GM12878 (cell line): ENCODE results near the gene PPP2R1B. TPM values are rescaled to one million over a fixed set of nuclear protein-coding genes. Genes with fewer than 3 reads are reported as not detected.
"Not testable (repeated sequence)": the region's sequence is repeated elsewhere in the genome, so short reads cannot be mapped to it uniquely, and the experiment has no call there.

Source experiments
- ATAC-seq: fragments of 200-7000 bp; cut with Tn5 transposase; 3 replicates; pipeline ENCODE4 v1.9.1; 2020; ENCODE audit warnings: mild to moderate bottlenecking, moderate library complexity
- BruUV-seq: library from RNA; stranded (reverse); fragments of 400-500 nt; replicated peaks from 2 replicates; lab custom pipeline; 2021; lab: Mats Ljungman, UMichigan
- CTCF ChIA-PET: fragments of 300-600 bp; sonication (Branson Sonifier 250); formaldehyde crosslinking; extraction: SDS; loops from one replicate; lab custom pipeline; 2021; ENCODE audit warnings: inconsistent platforms; lab: Yijun Ruan, JAX
- POLR2A ChIA-PET: fragments of 350-600 bp; formaldehyde crosslinking; extraction: SDS; loops from one replicate; lab custom pipeline; 2021; ENCODE audit warnings: inconsistent platforms; lab: Charles Lee
- RAD21 ChIA-PET: fragments of 300-600 bp; sonication (Branson Sonifier 250); formaldehyde crosslinking; loops from one replicate; lab custom pipeline; 2023; ENCODE audit warnings: antibody characterized with exemption; ENCODE audit not compliant: unreplicated experiment; lab: Charles Lee
- SMC1A ChIA-PET: fragments of 300-600 bp; sonication (Branson Sonifier 250); formaldehyde crosslinking; loops from one replicate; lab custom pipeline; 2023; ENCODE audit not compliant: unreplicated experiment, uncharacterized antibody; lab: Charles Lee
- DNase-seq: peaks from one replicate; pipeline ENCODE4 v3.0.0-alpha.2; 2011; ENCODE audit warnings: low read depth, low spot score
- FAIRE-seq: peaks from 3 replicates; lab custom pipeline; 2011; peaks lifted over from hg19 to GRCh38; lab: Jason Lieb, UNC
- H2AFZ ChIP-seq: 2 replicates; pipeline ENCODE4 v1.6.0; 2011; ENCODE audit warnings: low read depth, low read length, control low read depth; ENCODE audit not compliant: control insufficient read depth
- H3K27ac ChIP-seq: 2 replicates; pipeline ENCODE4 v1.5.1; 2011; ENCODE audit warnings: control low read depth; ENCODE audit not compliant: control insufficient read depth, insufficient read depth
- H3K27me3 ChIP-seq, 2 experiments: replicated peaks in 1 of 2; 2 replicates each; pipeline versions ENCODE4 v1.6.0 to v1.6.1; 2011; ENCODE audit warnings: low read length in 1 of 2; ENCODE audit not compliant: control insufficient read depth in 2 of 2, insufficient read depth in 2 of 2
- H3K36me3 ChIP-seq, 2 experiments: 2 replicates each; pipeline ENCODE4 v1.5.1; 2011; ENCODE audit warnings: low read length in 1 of 2; ENCODE audit not compliant: control insufficient read depth in 2 of 2, insufficient read depth in 2 of 2
- H3K4me1 ChIP-seq: 2 replicates; pipeline ENCODE4 v1.6.1; 2011; ENCODE audit warnings: mild to moderate bottlenecking, low read length, moderate library complexity, mixed read lengths; ENCODE audit not compliant: control insufficient read depth, insufficient read depth
- H3K4me2 ChIP-seq: 2 replicates; pipeline ENCODE4 v1.6.0; 2011; ENCODE audit warnings: control low read depth; ENCODE audit not compliant: control insufficient read depth, insufficient read depth
- H3K4me3 ChIP-seq: fragments of 200-600 bp; sonication (generic); 2 replicates; pipeline ENCODE4 v1.5.1; 2016
- H3K79me2 ChIP-seq: 2 replicates; pipeline ENCODE4 v1.6.0; 2011; ENCODE audit warnings: low read length; ENCODE audit not compliant: control insufficient read depth, insufficient read depth
- H3K9ac ChIP-seq: 2 replicates; pipeline ENCODE4 v1.8.0; 2011; ENCODE audit warnings: low read length, control low read depth, mixed read lengths; ENCODE audit not compliant: control insufficient read depth, insufficient read depth
- H3K9me3 ChIP-seq: replicated peaks from 3 replicates; pipeline ENCODE4 v1.5.1; 2011; ENCODE audit warnings: mild to moderate bottlenecking, low read length; ENCODE audit not compliant: control insufficient read depth, insufficient read depth
- H4K20me1 ChIP-seq: 2 replicates; pipeline ENCODE4 v1.6.0; 2011; ENCODE audit not compliant: control insufficient read depth, insufficient read depth
- HDAC2 ChIP-seq: fragments of 200-600 bp; sonication (generic); IDR thresholded peaks from 2 replicates; pipeline ENCODE4 v1.6.1; 2017
- LARP7 ChIP-seq: fragments of 450-650 bp; IDR thresholded peaks from 2 replicates; pipeline ENCODE4 v1.6.1; 2017; ENCODE audit warnings: mild to moderate bottlenecking
- NBN ChIP-seq: fragments of 450-650 bp; IDR thresholded peaks from 2 replicates; pipeline ENCODE4 v1.6.1; 2016
- NR2C2 ChIP-seq: IDR thresholded peaks from 2 replicates; pipeline ENCODE4 v1.6.1; 2011; ENCODE audit warnings: borderline replicate concordance, low read depth; ENCODE audit not compliant: control insufficient read depth, insufficient read length
- TCF3 ChIP-seq: IDR thresholded peaks from 2 replicates; pipeline ENCODE4 v1.6.1; 2012; ENCODE audit warnings: low read depth, mild to moderate bottlenecking, low read length, borderline replicate concordance; ENCODE audit not compliant: insufficient read depth
- WGBS: methylation state at CpG from one replicate; pipeline ENCODE4 v1.1.6; 2016; ENCODE audit warnings: low lambda C conversion rate; ENCODE audit not compliant: insufficient replicate concordance, insufficient coverage; ENCODE audit errors: missing lambda C conversion rate; 5-methylcytosine and 5-hydroxymethylcytosine counted together
- in situ Hi-C: fragments of 300-500 bp; cut with MboI; formaldehyde crosslinking; loops from 9 replicates; pipeline ENCODE4 v1.14.3; 2018; ENCODE audit warnings: mixed read lengths
- intact Hi-C: fragments of 100-400 bp; cut with micrococcal nuclease; formaldehyde crosslinking; loops from one replicate; pipeline ENCODE4 v1.14.2; 2022; ENCODE audit not compliant: unreplicated experiment
- polyA plus RNA-seq, 11 experiments: library from polyadenylated mRNA; depleted of rRNA in 4 of 11; unstranded in 6 of 11; stranded (reverse) in 5 of 11; fragments of >200 nt; fragmentation: Nextera tagmentation in 4 of 11; fragmentation: Illumina TruSeq in 1 of 11; extraction: Ambion mirVana in 4 of 11; extraction: Trizol in 1 of 11; gene quantifications; 1 replicate in 1 of 11; 2 replicates in 10 of 11; pipeline versions ENCODE4 v1.2.1 to v1.2.3, GENCODE V29; 2011 to 2016; ENCODE audit warnings: inconsistent platforms in 2 of 11, missing spikeins in 2 of 11, low read depth in 1 of 11
- total RNA-seq, 4 experiments: library from RNA; depleted of rRNA in 3 of 4; stranded (reverse); fragments of >200 nt in 3 of 4; fragmentation: Illumina TruSeq in 1 of 4; extraction: Trizol in 1 of 4; gene quantifications; 2 replicates each; pipeline versions ENCODE4 v1.2.1 to v1.2.3, GENCODE V29; 2013 to 2021
- TF ChIP-seq, protein P1 (sequence below): IDR thresholded peaks from 2 replicates; pipeline ENCODE4 v1.6.1; 2011; ENCODE audit warnings: mild to moderate bottlenecking, low read depth, low read length, moderate library complexity; ENCODE audit not compliant: insufficient replicate concordance

Gene PPP2R1B
- total and polyA plus RNA-seq, 10 of the 15 experiments (the other 5 are each of a cell fraction or from before 2014, with no cell fraction given), result 26.6 to 68.2 (median 35.7) TPM

DNA sequence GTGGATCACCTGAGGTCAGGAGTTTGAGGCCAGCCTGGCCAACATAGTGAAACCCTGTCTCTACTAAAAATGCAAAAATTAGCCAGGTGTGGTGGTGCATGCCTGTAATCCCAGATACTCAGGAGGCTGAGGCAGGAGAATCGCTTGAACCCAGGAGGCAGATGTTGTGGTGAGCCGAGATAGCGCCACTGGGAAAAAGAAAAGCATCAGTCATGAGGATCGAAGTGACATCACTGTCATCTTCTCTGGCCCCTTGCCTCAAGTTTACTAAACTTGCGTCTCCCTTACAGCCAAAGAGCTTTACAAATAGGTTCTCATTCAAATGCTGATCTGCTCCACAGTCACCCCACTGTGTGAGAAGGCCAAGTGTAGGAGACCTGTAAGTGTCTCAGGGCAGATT lies 5.0 kb upstream of the PPP2R1B start:
- H3K4me1 ChIP-seq, H3K4me2 ChIP-seq, POLR2A ChIA-PET, RAD21 ChIA-PET, in situ Hi-C loops, H3K36me3 ChIP-seq, H3K9me3 ChIP-seq, H3K27me3 ChIP-seq, H4K20me1 ChIP-seq, H3K9ac ChIP-seq, ATAC-seq, FAIRE-seq, H2AFZ ChIP-seq, H3K4me3 ChIP-seq, DNase-seq, BruUV-seq, H3K79me2 ChIP-seq, H3K27ac ChIP-seq: not testable (repeated sequence)
- ChIA-PET SMC1A (interaction anchor here (0.8 to 1.5 kb wide), 2 partner anchors 170 to 184 kb away, joined by 3 read pairs; no protein-coding TSS in a partner anchor), CTCF (interaction anchor here (1.7 to 1.9 kb wide), 2 partner anchors 130 to 184 kb away, joined by 6 read pairs; no protein-coding TSS in a partner anchor)
- intact Hi-C loops, result loop anchor here (10.0 kb wide), 2 partner anchors 316 to 1486 kb away; no protein-coding TSS in a partner anchor
- 99% methylated on average over 5 of the region's 5 CpGs for WGBS

GRCh38 chr11:111770581-111771134 lies 4.5 kb upstream of the PPP2R1B start:
- Histone ChIP-seq H3K27ac (no peak overlapping the region), H3K4me3 (no peak overlapping the region), H3K9ac (no peak overlapping the region), H4K20me1 (no peaks in the 10 kb centered on the region), H3K27me3 (no peaks in the 10 kb centered on the region), H3K4me1 (no peaks in the 10 kb centered on the region; the same call in 1 of the 2 replicates), H3K79me2 (peaks cover 5% of the 10 kb centered on the region), H3K9me3 (no peaks in the 10 kb centered on the region), H3K36me3 (no peaks in the 10 kb centered on the region), H2AFZ (no peak overlapping the region), H3K4me2 (no peak overlapping the region)
- POLR2A ChIA-PET, result no interaction called here
- in situ Hi-C loops (no loop called here), intact Hi-C loops (loop anchor here (10.0 kb wide), 2 partner anchors 316 to 1486 kb away; no protein-coding TSS in a partner anchor)
- no TSS peak for BruUV-seq
- CTCF ChIA-PET, result interaction anchor here (1.9 to 13.4 kb wide), 2 partner anchors 130 to 167 kb away, joined by 6 to 174 read pairs; partner anchors contain the start of gene SIK2
- 81% methylated on average over 4 of the region's 4 CpGs for WGBS
- FAIRE-seq (no peak), ATAC-seq (no peak), DNase-seq (no peak)
- RAD21 ChIA-PET, result no interaction called here
- SMC1A ChIA-PET, result interaction anchor here (1.1 kb wide), 1 partner anchor 62 kb away, joined by 3 read pairs; no protein-coding TSS in a partner anchor
- TF ChIP-seq TCF3 (no peak), LARP7 (no peak), NR2C2 (no peak), HDAC2 (no peak), NBN (no peak)
- TF ChIP-seq, protein P1, sequence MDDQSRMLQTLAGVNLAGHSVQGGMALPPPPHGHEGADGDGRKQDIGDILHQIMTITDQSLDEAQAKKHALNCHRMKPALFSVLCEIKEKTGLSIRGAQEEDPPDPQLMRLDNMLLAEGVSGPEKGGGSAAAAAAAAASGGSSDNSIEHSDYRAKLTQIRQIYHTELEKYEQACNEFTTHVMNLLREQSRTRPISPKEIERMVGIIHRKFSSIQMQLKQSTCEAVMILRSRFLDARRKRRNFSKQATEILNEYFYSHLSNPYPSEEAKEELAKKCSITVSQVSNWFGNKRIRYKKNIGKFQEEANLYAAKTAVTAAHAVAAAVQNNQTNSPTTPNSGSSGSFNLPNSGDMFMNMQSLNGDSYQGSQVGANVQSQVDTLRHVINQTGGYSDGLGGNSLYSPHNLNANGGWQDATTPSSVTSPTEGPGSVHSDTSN, result no peak
